K562 (cell line): ENCODE results near the gene HEMGN. TPM values are rescaled to one million over a fixed set of nuclear protein-coding genes. Genes with fewer than 3 reads are reported as not detected.

Source experiments
- ESRRB ChIP-seq: fragments of 250-450 bp; sonication (Bioruptor Pico); IDR thresholded peaks from 2 replicates; pipeline ENCODE4 v1.5.0; 2020; ENCODE audit warnings: mild to moderate bottlenecking, moderate library complexity, borderline replicate concordance
- EWSR1 ChIP-seq: fragments of 450-650 bp; IDR thresholded peaks from 2 replicates; pipeline ENCODE4 v1.6.1; 2018; ENCODE audit warnings: borderline replicate concordance, mild to moderate bottlenecking, low read depth, moderate library complexity; ENCODE audit not compliant: partially characterized antibody
- TEAD1 ChIP-seq, 2 experiments: fragments of 450-650 bp in 1 of 2; sonication (generic) in 1 of 2; formaldehyde crosslinking; IDR thresholded peaks; 2 replicates each; pipeline versions ENCODE4 v1.4.0 to v1.8.0; 2020 to 2022; ENCODE audit warnings: mild to moderate bottlenecking in 2 of 2, missing genetic modification reagents in 1 of 2
- polyA plus RNA-seq, 8 experiments: library from polyadenylated mRNA; depleted of rRNA in 4 of 8; stranded (reverse) in 5 of 8; unstranded in 3 of 8; fragments of >200 nt; fragmentation: Nextera tagmentation in 2 of 8; fragmentation: Illumina TruSeq in 1 of 8; extraction: Ambion mirVana in 2 of 8; extraction: Trizol in 1 of 8; gene quantifications; 2 replicates each; pipeline versions ENCODE4 v1.2.1 to v1.2.3, GENCODE V29; 2011 to 2014; ENCODE audit warnings: inconsistent platforms in 1 of 8, missing spikeins in 1 of 8
- total RNA-seq, 7 experiments: library from RNA; depleted of rRNA in 6 of 7; stranded (reverse); fragments of >200 nt in 6 of 7; fragmentation: Illumina TruSeq in 2 of 7; extraction: Trizol in 2 of 7; gene quantifications; 2 replicates each; pipeline versions ENCODE4 v1.2.1 to v1.2.3, GENCODE V29; 2011 to 2021; ENCODE audit warnings: low replicate concordance in 1 of 7
- TF ChIP-seq, protein P1 (sequence below): fragments of 450-650 bp; IDR thresholded peaks from 2 replicates; pipeline ENCODE4 v1.6.1; 2016; ENCODE audit warnings: mild to moderate bottlenecking
- TF ChIP-seq, protein P2 (sequence below): fragments of 250-450 bp; sonication (Bioruptor Pico); IDR thresholded peaks from 2 replicates; pipeline ENCODE4 v1.6.1; 2021; ENCODE audit warnings: mild to moderate bottlenecking
- TF ChIP-seq, protein P3 (sequence below): fragments of 250-450 bp; sonication (Bioruptor Pico); IDR thresholded peaks from 2 replicates; pipeline ENCODE4 v1.9.0; 2021; ENCODE audit warnings: mild to moderate bottlenecking

Gene HEMGN
- total and polyA plus RNA-seq, 9 of the 15 experiments (the other 6 are each of a cell fraction or from before 2014, with no cell fraction given), result 56.3 to 258 (median 137) TPM

DNA sequence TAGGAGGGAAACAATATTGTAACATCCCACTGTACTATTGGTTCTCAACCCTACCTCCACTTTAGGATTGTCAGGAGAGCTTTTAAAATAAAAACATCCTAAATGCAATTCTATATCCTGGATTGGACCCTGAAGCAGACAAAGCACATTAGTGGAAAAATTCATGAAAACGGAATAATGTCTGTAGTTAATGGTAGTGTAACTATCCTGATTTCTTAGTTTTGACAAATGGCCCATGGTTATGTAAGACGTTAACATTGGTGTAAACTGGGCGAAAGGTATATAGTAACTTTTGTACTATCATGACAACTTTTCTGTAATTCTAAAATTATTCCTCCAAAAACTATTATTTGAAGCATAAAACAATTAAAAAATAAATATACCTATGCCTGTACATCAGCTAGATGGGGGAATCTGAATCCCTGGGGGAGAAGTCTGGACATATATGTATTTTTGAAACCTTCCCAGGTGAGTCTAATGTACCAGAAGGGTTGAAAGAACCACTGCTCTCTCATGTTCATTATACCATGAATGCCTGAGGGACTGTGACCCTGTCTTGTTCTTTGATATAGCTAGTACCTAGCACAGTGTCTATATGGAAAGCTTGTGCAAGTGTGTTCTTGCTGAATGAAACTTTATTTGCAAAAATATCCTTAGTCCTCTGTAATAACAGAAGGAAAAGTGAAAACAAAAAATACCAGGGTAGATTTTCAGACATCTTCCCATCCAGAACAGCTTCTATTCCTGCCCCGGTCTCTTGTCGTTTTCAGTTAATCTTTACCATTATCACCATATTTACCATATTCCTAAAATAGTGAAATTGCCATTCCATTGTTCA, 12.3 kb downstream of the HEMGN start (continued):
- TF ChIP-seq, protein P1, sequence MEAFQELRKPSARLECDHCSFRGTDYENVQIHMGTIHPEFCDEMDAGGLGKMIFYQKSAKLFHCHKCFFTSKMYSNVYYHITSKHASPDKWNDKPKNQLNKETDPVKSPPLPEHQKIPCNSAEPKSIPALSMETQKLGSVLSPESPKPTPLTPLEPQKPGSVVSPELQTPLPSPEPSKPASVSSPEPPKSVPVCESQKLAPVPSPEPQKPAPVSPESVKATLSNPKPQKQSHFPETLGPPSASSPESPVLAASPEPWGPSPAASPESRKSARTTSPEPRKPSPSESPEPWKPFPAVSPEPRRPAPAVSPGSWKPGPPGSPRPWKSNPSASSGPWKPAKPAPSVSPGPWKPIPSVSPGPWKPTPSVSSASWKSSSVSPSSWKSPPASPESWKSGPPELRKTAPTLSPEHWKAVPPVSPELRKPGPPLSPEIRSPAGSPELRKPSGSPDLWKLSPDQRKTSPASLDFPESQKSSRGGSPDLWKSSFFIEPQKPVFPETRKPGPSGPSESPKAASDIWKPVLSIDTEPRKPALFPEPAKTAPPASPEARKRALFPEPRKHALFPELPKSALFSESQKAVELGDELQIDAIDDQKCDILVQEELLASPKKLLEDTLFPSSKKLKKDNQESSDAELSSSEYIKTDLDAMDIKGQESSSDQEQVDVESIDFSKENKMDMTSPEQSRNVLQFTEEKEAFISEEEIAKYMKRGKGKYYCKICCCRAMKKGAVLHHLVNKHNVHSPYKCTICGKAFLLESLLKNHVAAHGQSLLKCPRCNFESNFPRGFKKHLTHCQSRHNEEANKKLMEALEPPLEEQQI, result 0 out of 2 replicates have a peak, but pooled peaks have one; percentile 11
- TF ChIP-seq ESRRB (CRISPR knock-in tag) (no peak), EWSR1 (peak; percentile 76), TEAD1 (CRISPR knock-in tag; IDR thresholded peaks at IDR 0.05) (no peak)
- TF ChIP-seq, protein P2, sequence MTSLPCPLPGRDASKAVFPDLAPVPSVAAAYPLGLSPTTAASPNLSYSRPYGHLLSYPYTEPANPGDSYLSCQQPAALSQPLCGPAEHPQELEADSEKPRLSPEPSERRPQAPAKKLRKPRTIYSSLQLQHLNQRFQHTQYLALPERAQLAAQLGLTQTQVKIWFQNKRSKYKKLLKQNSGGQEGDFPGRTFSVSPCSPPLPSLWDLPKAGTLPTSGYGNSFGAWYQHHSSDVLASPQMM (CRISPR knock-in tag), result no peak
- TF ChIP-seq, protein P3, sequence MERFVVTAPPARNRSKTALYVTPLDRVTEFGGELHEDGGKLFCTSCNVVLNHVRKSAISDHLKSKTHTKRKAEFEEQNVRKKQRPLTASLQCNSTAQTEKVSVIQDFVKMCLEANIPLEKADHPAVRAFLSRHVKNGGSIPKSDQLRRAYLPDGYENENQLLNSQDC (CRISPR knock-in tag), result 0 out of 2 replicates have a peak, but pooled peaks have one; percentile 54
- TF ChIP-seq, all 486 proteins: peak for 12
